Activated CD8-positive, alpha-beta memory T cell treated with anti-CD3 and anti-CD28 coated beads, Interleukin-2, amount 10 ng/mL, durations not matched to agents 7 days and 5 days (primary cell): ENCODE results near the gene ME3. TPM values are rescaled to one million over a fixed set of nuclear protein-coding genes. Genes with fewer than 3 reads are reported as not detected.

Experiments used
- ATAC-seq: fragments of 150-1000 bp; cut with Tn5 transposase; one replicate; pipeline ENCODE4 v1.10.0; 2021; ENCODE audit warnings: moderate library complexity
- CTCF ChIA-PET: fragments of 350-600 bp; sonication (Branson Sonifier 250); formaldehyde crosslinking; loops from one replicate; lab custom pipeline; 2021; ENCODE audit warnings: antibody characterized with exemption; lab: Charles Lee
- DNase-seq: peaks from one replicate; pipeline ENCODE4 v3.0.0-alpha.2; 2020
- H3K27ac Mint-ChIP-seq: one replicate; pipeline ENCODE4 v1.8.0; 2021; ENCODE audit warnings: mild to moderate bottlenecking, mixed read lengths
- H3K27me3 Mint-ChIP-seq: one replicate; pipeline ENCODE4 v1.8.0; 2021; ENCODE audit warnings: mixed read lengths
- H3K36me3 Mint-ChIP-seq: one replicate; pipeline ENCODE4 v1.8.0; 2021; ENCODE audit warnings: mild to moderate bottlenecking, mixed read lengths
- H3K4me1 Mint-ChIP-seq: one replicate; pipeline ENCODE4 v1.8.0; 2021; ENCODE audit warnings: mixed read lengths
- H3K4me3 Mint-ChIP-seq: one replicate; pipeline ENCODE4 v1.8.0; 2021; ENCODE audit warnings: mild to moderate bottlenecking, moderate library complexity, mixed read lengths
- H3K9me3 Mint-ChIP-seq: one replicate; pipeline ENCODE4 v1.8.0; 2022; ENCODE audit warnings: low read depth, mixed read lengths
- total RNA-seq, 2 experiments: library from RNA; stranded (reverse); gene quantifications; one replicate each; pipeline ENCODE4 v1.2.3, GENCODE V29; 2021

Gene ME3
- total RNA-seq, 2 experiments from 2014 or later = 0.79 to 1.3 TPM

DNA sequence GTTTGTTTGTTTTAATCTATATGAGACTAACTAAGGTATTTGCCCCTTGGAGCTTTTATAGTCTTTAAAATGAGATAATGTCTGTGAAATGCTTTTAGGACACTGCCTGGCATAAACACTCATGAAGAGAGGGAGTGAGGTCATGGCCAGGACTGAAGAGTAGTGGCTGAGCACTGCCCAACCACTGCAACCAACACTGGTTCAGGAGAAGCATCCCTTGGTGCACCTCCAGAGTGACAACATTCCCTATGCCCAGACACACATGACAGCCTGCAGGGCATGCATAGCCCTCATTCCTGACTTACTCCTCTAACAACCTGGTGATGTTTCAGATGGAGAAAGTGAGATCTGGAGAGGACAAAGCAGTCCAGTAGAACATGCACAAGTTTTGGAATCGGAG is 36.1 kb downstream of the ME3 start:
- Mint-ChIP-seq H3K4me3 (no peak overlapping the region), H3K27me3 (peaks cover 73% of the 10 kb centered on the region), H3K36me3 (peaks cover 1% of the 10 kb centered on the region), H3K4me1 (peaks cover 33% of the 10 kb centered on the region), H3K27ac (no peak overlapping the region), H3K9me3 (peaks cover 9% of the 10 kb centered on the region)
- ATAC-seq (no peak), DNase-seq (no peak)
- CTCF ChIA-PET = no interaction called here

GRCh38 chr11:86632499-86633269 is 39.7 kb downstream of the ME3 start:
- Mint-ChIP-seq H3K27me3 (peaks cover 69% of the 10 kb centered on the region), H3K9me3 (no peaks in the 10 kb centered on the region), H3K4me3 (no peak overlapping the region), H3K27ac (no peak overlapping the region), H3K36me3 (no peaks in the 10 kb centered on the region), H3K4me1 (peaks cover 21% of the 10 kb centered on the region)
- CTCF ChIA-PET = interaction anchor here (1.3 kb wide), 1 partner anchor 24 kb away, joined by 3 read pairs; no protein-coding TSS in a partner anchor
- ATAC-seq (peak; percentile 97), DNase-seq (peak; percentile 80)

GRCh38 chr11:86630229-86630981 is 42.0 kb downstream of the ME3 start:
- no peaks in the 10 kb centered on the region for H3K36me3 Mint-ChIP-seq
- H3K27me3 Mint-ChIP-seq = peaks cover 61% of the 10 kb centered on the region
- DNase-seq (no peak), ATAC-seq (no peak)
- no peaks in the 10 kb centered on the region for H3K9me3 Mint-ChIP-seq
- H3K4me3 Mint-ChIP-seq = no peak overlapping the region
- no peak overlapping the region for H3K27ac Mint-ChIP-seq
- H3K4me1 Mint-ChIP-seq = peaks cover 14% of the 10 kb centered on the region
- CTCF ChIA-PET = interaction anchor here (0.8 to 2.2 kb wide), 2 partner anchors 22 kb away, joined by 3 to 13 read pairs; no protein-coding TSS in a partner anchor

DNA sequence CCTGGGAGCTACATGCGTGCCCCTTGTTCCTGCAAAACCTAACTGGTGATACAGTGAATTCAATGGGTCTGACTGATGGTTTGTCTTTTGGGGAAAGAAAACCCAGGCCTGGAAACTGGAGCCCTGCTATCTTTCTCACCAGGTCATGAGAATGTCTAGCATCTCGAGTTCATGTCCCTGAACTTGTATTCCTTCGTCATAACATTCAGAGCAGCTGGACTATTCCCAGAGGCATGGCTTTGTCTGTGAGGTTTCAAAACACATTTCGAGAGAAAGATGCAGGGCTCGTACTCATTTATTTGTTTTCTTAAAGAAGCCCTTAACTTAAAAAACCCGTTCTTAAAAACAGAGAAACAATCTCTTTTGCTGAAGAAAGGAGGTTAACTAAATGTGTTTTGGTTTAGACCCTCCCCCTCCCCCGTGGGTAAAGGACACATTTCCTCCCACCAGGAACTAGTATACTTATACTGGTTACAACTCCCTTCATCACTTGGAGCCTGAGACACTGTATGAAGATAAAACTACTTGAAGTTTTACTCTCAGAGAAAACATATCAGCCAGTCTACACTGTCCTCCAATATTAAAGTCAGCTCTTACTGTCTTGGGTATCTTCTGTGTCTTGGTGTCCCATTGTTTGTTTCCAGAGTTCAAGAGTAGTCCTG is 43.2 kb downstream of the ME3 start:
- H3K4me3 Mint-ChIP-seq = no peak overlapping the region
- no peak overlapping the region for H3K27ac Mint-ChIP-seq
- no peaks in the 10 kb centered on the region for H3K9me3 Mint-ChIP-seq
- no peaks in the 10 kb centered on the region for H3K36me3 Mint-ChIP-seq
- peaks cover 58% of the 10 kb centered on the region for H3K27me3 Mint-ChIP-seq
- ATAC-seq (no peak), DNase-seq (no peak)
- CTCF ChIA-PET = interaction anchor here (2.2 kb wide), 1 partner anchor 21 kb away, joined by 13 read pairs; no protein-coding TSS in a partner anchor
- H3K4me1 Mint-ChIP-seq = peaks cover 14% of the 10 kb centered on the region

DNA sequence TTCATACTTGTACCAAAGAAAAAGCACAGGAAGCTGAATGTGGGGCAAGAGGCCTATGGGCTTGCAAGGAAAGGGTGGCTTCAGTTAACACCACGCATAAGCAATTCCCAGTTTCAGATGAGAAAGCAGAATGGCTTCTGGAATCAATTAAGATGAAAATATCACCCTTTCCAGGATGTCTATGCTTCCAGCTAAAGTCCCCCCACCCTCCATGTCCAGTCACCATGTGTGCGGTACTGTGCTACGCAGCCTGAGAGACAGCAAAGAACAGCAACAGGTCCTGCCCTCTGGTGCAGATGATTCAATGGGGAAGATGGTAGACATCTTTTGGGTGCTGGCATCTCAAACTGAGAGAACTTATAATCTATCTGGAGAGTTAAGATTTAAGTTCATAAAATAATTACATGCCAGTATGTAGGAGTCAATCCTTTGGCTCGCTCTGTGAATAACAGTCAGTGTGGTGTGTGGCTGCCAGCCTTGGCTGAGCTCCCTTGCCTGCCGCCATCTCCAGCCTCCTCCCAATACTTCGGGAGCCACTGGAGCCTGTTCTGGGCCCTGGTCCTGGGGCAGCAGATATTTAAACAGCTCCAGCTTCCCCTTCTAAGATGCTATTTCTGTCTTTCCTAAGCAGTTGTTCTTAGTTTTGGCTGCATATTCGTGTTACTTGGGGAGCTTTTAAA is 44.5 kb downstream of the ME3 start:
- Mint-ChIP-seq H3K4me1 (peaks cover 7% of the 10 kb centered on the region), H3K9me3 (no peaks in the 10 kb centered on the region)

GRCh38 chr11:86625981-86626380 is 46.4 kb downstream of the ME3 start:
- H3K4me1 Mint-ChIP-seq = no peaks in the 10 kb centered on the region
- H3K9me3 Mint-ChIP-seq = no peaks in the 10 kb centered on the region
- H3K36me3 Mint-ChIP-seq = no peaks in the 10 kb centered on the region
- no peak overlapping the region for H3K27ac Mint-ChIP-seq
- ATAC-seq = no peak
- CTCF ChIA-PET = no interaction called here
- no peak overlapping the region for H3K4me3 Mint-ChIP-seq
- DNase-seq = no peak
- H3K27me3 Mint-ChIP-seq = peaks cover 56% of the 10 kb centered on the region

More for the DNA sequence above, 44.5 kb downstream of the ME3 start:
- ATAC-seq = no peak
- Mint-ChIP-seq H3K27ac (no peak overlapping the region), H3K4me3 (no peak overlapping the region), H3K27me3 (peaks cover 59% of the 10 kb centered on the region), H3K36me3 (no peaks in the 10 kb centered on the region)
- DNase-seq = no peak
- CTCF ChIA-PET = interaction anchor here (2.2 kb wide), 1 partner anchor 20 kb away, joined by 13 read pairs; no protein-coding TSS in a partner anchor

DNA sequence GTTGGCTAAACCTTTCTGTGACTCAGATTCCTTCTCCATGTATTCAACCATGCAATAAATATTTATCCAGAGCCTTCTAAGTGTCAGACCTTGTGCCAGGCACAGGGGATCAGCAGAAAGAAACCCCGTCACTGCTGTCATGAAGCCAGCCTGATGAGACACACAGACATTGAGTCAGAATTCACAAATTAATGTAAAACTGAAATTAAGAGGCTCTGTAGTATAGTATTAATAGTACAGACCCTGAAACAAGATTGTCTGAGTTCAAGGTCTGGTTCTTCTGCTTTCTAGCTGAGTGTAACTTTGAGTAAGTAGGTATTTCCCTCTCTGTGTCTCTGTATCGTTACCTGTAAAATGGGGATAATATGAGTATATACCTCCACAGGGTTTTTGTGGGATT is 46.9 kb downstream of the ME3 start:
- Mint-ChIP-seq H3K9me3 (no peaks in the 10 kb centered on the region), H3K27me3 (peaks cover 51% of the 10 kb centered on the region), H3K27ac (no peak overlapping the region), H3K4me3 (no peak overlapping the region), H3K36me3 (no peaks in the 10 kb centered on the region), H3K4me1 (no peaks in the 10 kb centered on the region)
- no peak for ATAC-seq
- CTCF ChIA-PET = interaction anchor here (2.1 kb wide), 1 partner anchor 17 kb away, joined by 9 read pairs; no protein-coding TSS in a partner anchor
- no peak for DNase-seq

DNA sequence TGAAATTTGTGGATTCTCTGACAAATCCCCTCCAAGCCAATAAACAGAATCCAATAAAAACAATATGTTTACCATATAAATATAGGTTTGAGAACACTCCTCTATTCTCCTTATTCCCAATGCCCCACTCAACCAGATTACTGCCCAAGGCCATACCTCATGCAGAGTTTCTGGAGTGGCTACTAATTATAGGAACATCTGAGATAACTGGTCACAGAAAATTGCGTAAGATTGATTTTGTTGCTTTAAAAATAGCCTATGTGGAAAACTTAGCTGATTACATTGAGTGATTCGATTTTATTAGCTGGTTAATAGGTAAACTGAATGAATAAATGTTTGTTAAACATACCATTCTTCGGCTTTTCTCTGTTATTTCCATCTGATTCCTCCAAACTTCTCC is 48.0 kb downstream of the ME3 start:
- CTCF ChIA-PET = interaction anchor here (2.1 kb wide), 1 partner anchor 16 kb away, joined by 9 read pairs; no protein-coding TSS in a partner anchor
- peaks cover 50% of the 10 kb centered on the region for H3K27me3 Mint-ChIP-seq
- H3K27ac Mint-ChIP-seq = no peak overlapping the region
- no peaks in the 10 kb centered on the region for H3K36me3 Mint-ChIP-seq
- no peak for ATAC-seq
- H3K9me3 Mint-ChIP-seq = no peaks in the 10 kb centered on the region
- no peaks in the 10 kb centered on the region for H3K4me1 Mint-ChIP-seq
- DNase-seq = no peak
- no peak overlapping the region for H3K4me3 Mint-ChIP-seq

GRCh38 chr11:86623736-86624135 is 48.7 kb downstream of the ME3 start:
- H3K4me1 Mint-ChIP-seq = no peaks in the 10 kb centered on the region
- no peak for ATAC-seq
- CTCF ChIA-PET = interaction anchor here (2.1 kb wide), 1 partner anchor 15 kb away, joined by 9 read pairs; no protein-coding TSS in a partner anchor
- H3K36me3 Mint-ChIP-seq = peaks cover 1% of the 10 kb centered on the region
- DNase-seq = no peak
- no peak overlapping the region for H3K4me3 Mint-ChIP-seq
- H3K9me3 Mint-ChIP-seq = peaks cover 4% of the 10 kb centered on the region
- no peak overlapping the region for H3K27ac Mint-ChIP-seq
- H3K27me3 Mint-ChIP-seq = peaks cover 47% of the 10 kb centered on the region

DNA sequence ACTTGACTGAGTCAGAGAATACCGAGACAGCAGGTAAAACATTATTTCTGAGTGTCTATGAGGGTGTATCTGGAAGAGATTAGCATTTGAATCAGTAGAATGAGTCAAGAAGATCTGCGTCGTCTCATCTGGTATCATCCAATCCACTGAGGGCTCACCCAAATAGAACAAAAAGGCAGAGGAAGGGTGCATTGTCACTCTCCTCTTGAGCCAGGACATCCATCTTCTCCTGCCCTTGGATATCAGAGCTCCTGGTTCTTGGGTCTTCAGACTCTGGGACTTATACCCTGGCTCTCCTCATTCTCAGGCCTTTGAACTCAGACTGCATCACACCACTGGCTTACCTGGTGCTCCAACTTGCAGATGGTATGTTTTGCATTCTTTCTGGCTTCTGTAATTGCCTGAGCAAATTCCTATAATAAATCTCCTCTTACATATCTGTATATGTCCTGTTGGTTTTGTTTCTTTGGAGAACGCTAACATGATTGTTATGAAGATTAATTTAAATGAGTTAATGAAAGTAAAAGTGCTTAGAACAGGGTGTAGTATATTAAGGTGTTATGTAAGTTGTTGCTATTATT is 49.3 kb downstream of the ME3 start:
- no peak overlapping the region for H3K27ac Mint-ChIP-seq
- no peak for DNase-seq
- CTCF ChIA-PET = interaction anchor here (2.1 kb wide), 1 partner anchor 15 kb away, joined by 9 read pairs; no protein-coding TSS in a partner anchor

DNA sequence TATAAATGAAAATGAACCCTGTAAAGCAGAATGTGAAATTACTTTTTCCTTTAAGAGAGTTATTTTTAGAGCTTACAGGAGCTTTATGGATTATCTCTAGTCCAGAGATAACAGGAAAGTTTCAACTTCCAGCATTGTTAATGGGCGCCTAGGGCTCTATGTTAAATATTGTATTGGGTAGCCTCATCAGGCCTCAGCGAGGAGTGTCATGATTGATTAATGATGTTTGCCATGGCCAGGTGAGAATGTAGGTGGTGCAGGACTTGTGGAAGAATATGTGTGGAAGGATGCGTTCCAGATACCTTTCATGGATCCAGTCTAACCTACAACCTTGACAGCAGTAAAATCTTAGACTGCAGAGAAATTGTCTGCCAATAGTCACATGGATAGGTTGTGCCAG is 50.6 kb downstream of the ME3 start:
- H3K27me3 Mint-ChIP-seq = peaks cover 45% of the 10 kb centered on the region
- CTCF ChIA-PET = interaction anchor here (0.8 kb wide), 1 partner anchor 14 kb away, joined by 3 read pairs; no protein-coding TSS in a partner anchor

More for the DNA sequence above, 49.3 kb downstream of the ME3 start:
- Mint-ChIP-seq H3K9me3 (peaks cover 4% of the 10 kb centered on the region), H3K36me3 (peaks cover 1% of the 10 kb centered on the region), H3K27me3 (peaks cover 43% of the 10 kb centered on the region), H3K4me1 (no peaks in the 10 kb centered on the region), H3K4me3 (no peak overlapping the region)
- ATAC-seq = no peak

GRCh38 chr11:86620891-86621521 is 51.4 kb downstream of the ME3 start:
- CTCF ChIA-PET = interaction anchor here (0.8 kb wide), 1 partner anchor 13 kb away, joined by 3 read pairs; no protein-coding TSS in a partner anchor
- peaks cover 41% of the 10 kb centered on the region for H3K27me3 Mint-ChIP-seq

More for the DNA sequence above, 50.6 kb downstream of the ME3 start:
- Mint-ChIP-seq H3K4me1 (no peaks in the 10 kb centered on the region), H3K36me3 (peaks cover 1% of the 10 kb centered on the region), H3K27ac (no peak overlapping the region), H3K4me3 (no peak overlapping the region), H3K9me3 (peaks cover 4% of the 10 kb centered on the region)
- ATAC-seq = no peak
- no peak for DNase-seq

More at GRCh38 chr11:86620891-86621521, 51.4 kb downstream of the ME3 start:
- H3K4me1 Mint-ChIP-seq = no peaks in the 10 kb centered on the region
- H3K27ac Mint-ChIP-seq = no peak overlapping the region
- H3K36me3 Mint-ChIP-seq = peaks cover 1% of the 10 kb centered on the region
- no peak overlapping the region for H3K4me3 Mint-ChIP-seq
- no peak for DNase-seq
- H3K9me3 Mint-ChIP-seq = peaks cover 4% of the 10 kb centered on the region
- no peak for ATAC-seq
